ENCODE data around the gene SH2D4B.
"Not testable (repeated sequence)": the region's sequence is repeated elsewhere in the genome, so short reads cannot be mapped to it uniquely, and the experiment has no call there.

Gene SH2D4B

DNA sequence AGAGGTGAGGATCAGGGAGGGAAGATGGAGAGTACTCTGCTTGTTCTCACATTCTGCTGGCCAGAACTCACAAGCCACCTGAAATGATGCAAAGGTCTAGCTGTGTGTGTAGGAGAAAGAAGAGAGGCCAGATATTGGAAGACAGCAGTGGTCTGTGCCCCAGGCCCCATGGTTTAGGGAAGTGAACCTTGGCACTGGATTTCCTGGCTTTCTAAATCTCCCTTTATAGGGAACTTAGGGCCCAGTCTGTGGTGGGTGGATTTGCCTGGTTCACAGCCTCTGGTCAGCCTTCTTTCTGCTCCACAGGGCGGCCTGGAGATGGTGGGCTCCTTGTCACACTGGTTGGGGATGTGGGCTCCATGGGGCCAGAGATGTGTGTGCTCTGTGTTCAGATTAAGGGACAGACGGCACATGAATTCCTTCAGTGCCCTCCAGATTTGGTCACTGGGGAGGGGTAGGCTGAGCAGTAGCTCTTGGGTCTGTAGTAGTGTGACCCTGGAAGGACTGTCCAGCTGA, 9.5 kb upstream of the SH2D4B start:
- DNase-seq (ENCODE audit: low spot score), result no peak

DNA sequence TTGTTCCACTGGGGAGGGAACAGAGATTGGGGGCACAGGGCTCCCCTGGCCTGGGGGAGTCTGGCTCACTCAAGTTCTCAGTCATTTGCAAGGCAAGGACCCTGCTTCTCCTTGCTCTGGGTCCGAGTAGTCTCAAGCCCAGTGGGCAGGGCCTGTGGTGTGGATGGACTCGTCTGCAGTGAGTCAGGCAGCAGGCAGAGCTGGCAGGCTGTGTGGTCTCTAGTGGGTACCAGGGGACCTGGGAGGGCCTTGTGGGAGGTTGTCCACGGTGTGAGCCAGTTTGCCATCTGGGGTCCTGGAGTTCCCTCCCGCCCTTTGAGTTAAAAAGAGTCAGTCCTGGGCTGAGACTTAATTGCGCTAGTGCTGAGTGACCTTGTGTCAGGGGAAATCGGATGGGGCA, 8.8 kb upstream of the SH2D4B start:
- TF ChIP-seq, protein P1, sequence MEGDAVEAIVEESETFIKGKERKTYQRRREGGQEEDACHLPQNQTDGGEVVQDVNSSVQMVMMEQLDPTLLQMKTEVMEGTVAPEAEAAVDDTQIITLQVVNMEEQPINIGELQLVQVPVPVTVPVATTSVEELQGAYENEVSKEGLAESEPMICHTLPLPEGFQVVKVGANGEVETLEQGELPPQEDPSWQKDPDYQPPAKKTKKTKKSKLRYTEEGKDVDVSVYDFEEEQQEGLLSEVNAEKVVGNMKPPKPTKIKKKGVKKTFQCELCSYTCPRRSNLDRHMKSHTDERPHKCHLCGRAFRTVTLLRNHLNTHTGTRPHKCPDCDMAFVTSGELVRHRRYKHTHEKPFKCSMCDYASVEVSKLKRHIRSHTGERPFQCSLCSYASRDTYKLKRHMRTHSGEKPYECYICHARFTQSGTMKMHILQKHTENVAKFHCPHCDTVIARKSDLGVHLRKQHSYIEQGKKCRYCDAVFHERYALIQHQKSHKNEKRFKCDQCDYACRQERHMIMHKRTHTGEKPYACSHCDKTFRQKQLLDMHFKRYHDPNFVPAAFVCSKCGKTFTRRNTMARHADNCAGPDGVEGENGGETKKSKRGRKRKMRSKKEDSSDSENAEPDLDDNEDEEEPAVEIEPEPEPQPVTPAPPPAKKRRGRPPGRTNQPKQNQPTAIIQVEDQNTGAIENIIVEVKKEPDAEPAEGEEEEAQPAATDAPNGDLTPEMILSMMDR (conservative IDR thresholded peaks at IDR 0.05; ENCODE audit: low read depth), result no peak
- ChIA-PET CTCF (interaction anchor here (0.8 kb wide), 1 partner anchor 68 kb away, joined by 3 read pairs; no protein-coding TSS in a partner anchor), POLR2A (ENCODE audit: low non-redundant PET) (no interaction called here)
- DNase-seq (ENCODE audit: low spot score), result no peak
- no peak overlapping the region for H3K27ac ChIP-seq

More for the DNA sequence above, 9.5 kb upstream of the SH2D4B start:
- POLR2A ChIA-PET (ENCODE audit: low non-redundant PET), result no interaction called here
- CTCF ChIA-PET, result interaction anchor here (0.6 to 1.2 kb wide), 3 partner anchors 68 to 396 kb away, joined by 3 read pairs; no protein-coding TSS in a partner anchor
- H3K27ac ChIP-seq, result no peak overlapping the region
- TF ChIP-seq, protein P1 (conservative IDR thresholded peaks at IDR 0.05; ENCODE audit: low read depth), result no peak

DNA sequence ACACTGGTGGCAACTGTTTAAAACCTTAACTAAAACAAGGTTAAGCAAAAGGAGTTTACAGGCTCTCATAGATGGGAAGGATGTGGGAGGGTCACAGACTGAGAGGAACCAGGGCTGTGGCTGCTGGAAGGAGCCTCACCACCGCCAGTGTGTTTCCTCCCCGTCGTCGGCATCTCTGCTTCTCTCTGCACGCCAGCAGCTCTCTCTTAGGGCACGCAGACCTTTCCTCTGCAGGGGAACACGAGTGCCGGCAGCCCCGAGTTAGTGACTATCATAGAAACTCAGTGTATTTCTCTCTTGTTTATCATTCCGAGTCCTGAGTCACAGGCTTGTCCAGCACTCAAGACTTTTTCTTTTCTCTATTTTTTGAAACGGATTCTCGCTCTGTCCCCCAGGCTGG, 8.1 kb upstream of the SH2D4B start:
- TF ChIP-seq, protein P1 (conservative IDR thresholded peaks at IDR 0.05; ENCODE audit: low read depth), result no peak
- no peak for DNase-seq (ENCODE audit: low spot score)
- CTCF ChIA-PET, result interaction anchor here (1.5 kb wide), 1 partner anchor 100 kb away, joined by 3 read pairs; no protein-coding TSS in a partner anchor
- no peak overlapping the region for H3K27ac ChIP-seq
- POLR2A ChIA-PET (ENCODE audit: low non-redundant PET), result no interaction called here

DNA sequence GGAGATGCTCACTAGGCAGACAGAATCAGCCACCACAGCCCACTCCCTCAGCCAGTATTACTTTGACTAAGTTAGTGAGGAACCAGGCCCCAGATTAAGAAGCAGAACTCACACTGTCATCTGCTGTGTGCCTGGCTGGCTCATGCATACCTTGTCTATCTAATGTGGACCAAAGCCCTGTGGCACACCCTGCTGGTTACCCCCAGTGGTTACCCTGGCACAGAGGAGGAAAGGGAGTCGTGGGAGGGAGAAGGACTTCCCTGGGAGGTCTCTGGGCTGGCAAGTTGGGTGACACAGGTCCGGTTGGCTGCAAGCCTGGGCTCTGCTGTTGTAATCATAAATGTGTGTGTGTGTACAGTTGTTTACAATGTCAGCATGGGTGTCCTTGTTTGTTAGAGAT, 7.5 kb upstream of the SH2D4B start:
- CTCF ChIA-PET, result interaction anchor here (1.4 to 1.5 kb wide), 2 partner anchors 86 to 101 kb away, joined by 3 to 5 read pairs; no protein-coding TSS in a partner anchor
- TF ChIP-seq, protein P1 (conservative IDR thresholded peaks at IDR 0.05; ENCODE audit: low read depth), result no peak
- POLR2A ChIA-PET (ENCODE audit: low non-redundant PET), result no interaction called here
- DNase-seq (ENCODE audit: low spot score), result peak; percentile 62
- H3K27ac ChIP-seq, result no peak overlapping the region

DNA sequence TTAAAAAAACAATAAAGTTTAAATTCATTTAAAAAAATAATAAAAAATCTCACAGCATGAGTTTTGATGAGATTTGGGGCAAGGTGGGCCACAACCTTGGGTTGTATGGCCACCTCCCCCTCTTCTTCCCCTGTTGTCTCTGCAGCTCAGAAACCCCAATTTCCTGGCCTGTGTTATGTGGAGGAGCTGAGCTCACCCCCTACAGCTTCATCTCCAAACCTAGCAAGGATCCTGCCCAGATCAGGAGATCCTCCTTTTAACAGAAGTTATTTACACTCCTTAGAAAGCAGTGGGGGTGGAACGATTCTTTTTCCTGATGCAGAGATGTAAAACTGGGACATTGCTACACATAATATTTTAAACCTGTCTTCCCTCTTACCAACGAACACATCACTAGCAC, 6.9 kb upstream of the SH2D4B start:
- ChIA-PET POLR2A (ENCODE audit: low non-redundant PET) (no interaction called here), CTCF (interaction anchor here (1.4 to 1.5 kb wide), 2 partner anchors 86 to 102 kb away, joined by 3 to 5 read pairs; no protein-coding TSS in a partner anchor)
- TF ChIP-seq, protein P1 (conservative IDR thresholded peaks at IDR 0.05; ENCODE audit: low read depth), result no peak
- no peak for DNase-seq (ENCODE audit: low spot score)
- no peak overlapping the region for H3K27ac ChIP-seq

DNA sequence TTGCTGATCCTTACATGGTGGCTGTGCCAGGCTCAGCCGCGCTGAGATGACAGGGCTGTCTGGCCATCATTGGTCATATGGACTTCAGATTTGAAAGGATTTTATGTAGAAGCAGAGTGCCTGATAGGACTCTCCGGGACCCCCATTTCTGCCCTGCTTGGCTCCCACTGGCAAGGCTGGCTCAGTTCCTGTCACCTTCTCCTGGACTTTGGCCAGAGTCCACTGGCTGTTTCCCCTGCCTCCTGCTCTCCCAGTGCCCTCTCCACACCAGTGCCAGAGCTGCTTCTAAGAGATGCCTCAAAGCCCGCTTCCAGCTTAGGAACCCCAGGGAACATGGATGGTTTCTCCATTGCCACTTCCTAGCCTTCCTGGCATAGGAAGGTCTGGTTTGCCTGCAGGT, 5.1 kb upstream of the SH2D4B start:
- CTCF ChIA-PET, result no interaction called here
- TF ChIP-seq, protein P1 (conservative IDR thresholded peaks at IDR 0.05; ENCODE audit: low read depth), result no peak
- no peak for DNase-seq (ENCODE audit: low spot score)
- no peak overlapping the region for H3K27ac ChIP-seq
- POLR2A ChIA-PET (ENCODE audit: low non-redundant PET), result no interaction called here

DNA sequence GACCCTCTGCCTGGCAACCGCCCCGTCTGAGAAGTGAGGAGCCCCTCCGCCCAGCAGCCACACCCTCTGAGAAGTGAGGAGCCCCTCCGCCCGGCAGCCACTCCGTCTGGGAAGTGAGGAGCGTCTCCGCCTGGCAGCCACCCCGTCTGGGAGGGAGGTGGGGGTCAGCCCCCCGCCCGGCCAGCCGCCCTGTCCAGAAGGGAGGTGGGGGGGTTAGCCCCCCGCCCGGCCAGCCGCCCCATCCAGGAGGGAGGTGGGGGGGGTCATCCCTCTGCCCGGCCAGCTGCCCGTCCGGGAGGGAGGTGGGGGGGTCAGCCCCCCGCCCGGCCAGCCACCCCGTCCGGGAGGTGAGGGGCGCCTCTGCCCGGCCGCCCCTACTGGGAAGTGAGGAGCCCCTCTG, 3.6 kb upstream of the SH2D4B start:
- POLR2A ChIA-PET (ENCODE audit: low non-redundant PET); H3K27ac ChIP-seq; CTCF ChIA-PET; DNase-seq (ENCODE audit: low spot score): not testable (repeated sequence)

DNA sequence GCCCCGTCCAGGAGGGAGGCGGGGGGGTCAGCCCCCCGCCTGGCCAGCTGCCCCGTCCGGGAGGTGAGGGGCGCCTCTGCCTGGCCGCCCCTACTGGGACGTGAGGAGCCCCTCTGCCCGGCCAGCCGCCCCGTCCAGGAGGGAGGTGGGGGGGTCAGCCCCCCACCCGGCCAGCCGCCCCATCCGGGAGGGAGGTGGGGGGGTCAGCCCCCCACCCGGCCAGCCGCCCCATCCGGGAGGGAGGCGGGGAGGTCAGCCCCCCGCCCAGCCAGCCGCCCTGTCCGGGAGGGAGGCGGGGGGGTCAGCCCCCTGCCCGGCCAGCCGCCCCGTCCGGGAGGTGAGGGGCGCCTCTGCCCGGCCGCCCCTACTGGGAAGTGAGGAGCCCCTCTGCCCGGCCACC, 3.1 kb upstream of the SH2D4B start:
- H3K27ac ChIP-seq; CTCF ChIA-PET; POLR2A ChIA-PET (ENCODE audit: low non-redundant PET); DNase-seq (ENCODE audit: low spot score): not testable (repeated sequence)
